Astrocyte (in vitro differentiated cells and primary cell): ENCODE results near the gene TLE5. TPM values are rescaled to one million over a fixed set of nuclear protein-coding genes. Genes with fewer than 3 reads are reported as not detected.
"Not testable (repeated sequence)": the region's sequence is repeated elsewhere in the genome, so short reads cannot be mapped to it uniquely, and the experiment has no call there.

Source experiments
- DNase-seq: peaks from one replicate; pipeline ENCODE4 v3.0.0-alpha.2; 2010; ENCODE audit warnings: low read depth
- FAIRE-seq: peaks from 2 replicates; lab custom pipeline; 2011; peaks lifted over from hg19 to GRCh38; lab: Jason Lieb, UNC
- H2AFZ ChIP-seq: 2 replicates; pipeline ENCODE4 v1.6.0; 2012; ENCODE audit warnings: low read depth, low read length, inconsistent platforms
- H3K27ac ChIP-seq: 2 replicates; pipeline ENCODE4 v1.5.1; 2011; ENCODE audit warnings: low read depth, low read length, inconsistent platforms
- H3K27me3 ChIP-seq: 2 replicates; pipeline ENCODE4 v1.6.0; 2011; ENCODE audit warnings: low read length, inconsistent platforms; ENCODE audit not compliant: insufficient read depth
- H3K36me3 ChIP-seq: 2 replicates; pipeline ENCODE4 v1.5.1; 2011; ENCODE audit warnings: low read length, inconsistent platforms; ENCODE audit not compliant: insufficient read depth
- H3K4me1 ChIP-seq: 2 replicates; pipeline ENCODE4 v1.5.1; 2011; ENCODE audit warnings: low read length, inconsistent platforms; ENCODE audit not compliant: insufficient read depth
- H3K4me2 ChIP-seq: 2 replicates; pipeline ENCODE4 v1.6.0; 2012; ENCODE audit warnings: low read length, inconsistent platforms
- H3K4me3 ChIP-seq: 2 replicates; pipeline ENCODE4 v1.5.1; 2011; ENCODE audit warnings: low read depth, mild to moderate bottlenecking, low read length, inconsistent platforms; ENCODE audit not compliant: insufficient read depth
- H3K79me2 ChIP-seq: 2 replicates; pipeline ENCODE4 v1.6.0; 2012; ENCODE audit warnings: mild to moderate bottlenecking, low read length, inconsistent platforms; ENCODE audit not compliant: insufficient read depth
- H3K9ac ChIP-seq: 2 replicates; pipeline ENCODE4 v1.6.0; 2012; ENCODE audit warnings: mild to moderate bottlenecking, low read length, inconsistent platforms
- H3K9me3 ChIP-seq: 2 replicates; pipeline ENCODE4 v1.5.1; 2012; ENCODE audit warnings: low read depth, mild to moderate bottlenecking, low read length, inconsistent platforms; ENCODE audit not compliant: insufficient read depth
- H4K20me1 ChIP-seq: 2 replicates; pipeline ENCODE4 v1.6.0; 2012; ENCODE audit warnings: low read length, inconsistent platforms; ENCODE audit not compliant: insufficient read depth
- H3K27ac Mint-ChIP-seq: one replicate; pipeline ENCODE4 v1.8.0; 2021; ENCODE audit warnings: mild to moderate bottlenecking, mixed read lengths; ENCODE audit not compliant: unreplicated experiment
- H3K27me3 Mint-ChIP-seq: one replicate; pipeline ENCODE4 v1.8.0; 2021; ENCODE audit warnings: low read depth, mixed read lengths; ENCODE audit not compliant: unreplicated experiment
- H3K36me3 Mint-ChIP-seq: one replicate; pipeline ENCODE4 v1.8.0; 2021; ENCODE audit warnings: low read depth, mixed read lengths; ENCODE audit not compliant: unreplicated experiment
- H3K4me1 Mint-ChIP-seq: one replicate; pipeline ENCODE4 v1.8.0; 2021; ENCODE audit warnings: low read depth, mixed read lengths; ENCODE audit not compliant: unreplicated experiment
- H3K4me3 Mint-ChIP-seq: one replicate; pipeline ENCODE4 v1.8.0; 2021; ENCODE audit warnings: mild to moderate bottlenecking, moderate library complexity, mixed read lengths; ENCODE audit not compliant: unreplicated experiment
- H3K9me3 Mint-ChIP-seq: one replicate; pipeline ENCODE4 v1.8.0; 2021; ENCODE audit warnings: mild to moderate bottlenecking, mixed read lengths; ENCODE audit not compliant: unreplicated experiment
- EZH2 ChIP-seq: IDR thresholded peaks from 2 replicates; pipeline ENCODE4 v1.6.1; 2012; ENCODE audit warnings: mild to moderate bottlenecking, low read length, inconsistent platforms; ENCODE audit not compliant: insufficient read depth
- total RNA-seq: library from RNA; stranded (reverse); gene quantifications from 2 replicates; pipeline ENCODE4 v1.2.1, GENCODE V29; 2021
- TF ChIP-seq, protein P1 (sequence below): IDR thresholded peaks from 2 replicates; pipeline ENCODE4 v1.5.1; 2011; ENCODE audit warnings: low read depth, mild to moderate bottlenecking, inconsistent platforms, low read length, moderate library complexity; ENCODE audit not compliant: insufficient read depth

TLE5 gene
- total RNA-seq, 1 donor from 2014 or later: 210 TPM

DNA sequence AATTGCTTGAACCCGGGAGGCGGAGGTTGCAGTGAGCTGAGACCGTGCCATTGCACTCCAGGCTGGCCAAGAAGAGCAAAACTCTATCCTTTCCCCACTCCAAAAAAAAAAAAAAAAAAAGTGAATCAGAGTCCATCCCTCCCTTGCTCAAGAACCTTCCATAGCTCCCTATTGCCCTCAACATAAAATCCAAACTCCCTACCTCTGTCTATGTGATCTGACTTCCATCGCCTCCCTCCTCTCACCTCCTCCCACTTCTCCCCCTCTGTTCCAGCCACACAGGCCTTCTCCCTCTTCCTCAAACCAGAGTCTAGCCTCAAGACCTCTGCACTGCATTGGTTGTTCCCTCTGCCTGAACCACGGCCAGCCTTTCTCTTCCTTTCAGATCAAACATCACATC lies 23.2 kb downstream of the TLE5 start:
- Histone ChIP-seq H3K36me3 (no peaks in the 10 kb centered on the region), H3K27me3 (no peaks in the 10 kb centered on the region), H3K9ac (no peak overlapping the region), H3K4me3 (no peak overlapping the region), H3K9me3 (no peaks in the 10 kb centered on the region), H3K79me2 (no peaks in the 10 kb centered on the region), H2AFZ (no peak overlapping the region), H4K20me1 (no peaks in the 10 kb centered on the region), H3K4me1 (peaks cover 21% of the 10 kb centered on the region), H3K27ac (no peak overlapping the region), H3K4me2 (no peak overlapping the region)
- TF ChIP-seq, protein P1, sequence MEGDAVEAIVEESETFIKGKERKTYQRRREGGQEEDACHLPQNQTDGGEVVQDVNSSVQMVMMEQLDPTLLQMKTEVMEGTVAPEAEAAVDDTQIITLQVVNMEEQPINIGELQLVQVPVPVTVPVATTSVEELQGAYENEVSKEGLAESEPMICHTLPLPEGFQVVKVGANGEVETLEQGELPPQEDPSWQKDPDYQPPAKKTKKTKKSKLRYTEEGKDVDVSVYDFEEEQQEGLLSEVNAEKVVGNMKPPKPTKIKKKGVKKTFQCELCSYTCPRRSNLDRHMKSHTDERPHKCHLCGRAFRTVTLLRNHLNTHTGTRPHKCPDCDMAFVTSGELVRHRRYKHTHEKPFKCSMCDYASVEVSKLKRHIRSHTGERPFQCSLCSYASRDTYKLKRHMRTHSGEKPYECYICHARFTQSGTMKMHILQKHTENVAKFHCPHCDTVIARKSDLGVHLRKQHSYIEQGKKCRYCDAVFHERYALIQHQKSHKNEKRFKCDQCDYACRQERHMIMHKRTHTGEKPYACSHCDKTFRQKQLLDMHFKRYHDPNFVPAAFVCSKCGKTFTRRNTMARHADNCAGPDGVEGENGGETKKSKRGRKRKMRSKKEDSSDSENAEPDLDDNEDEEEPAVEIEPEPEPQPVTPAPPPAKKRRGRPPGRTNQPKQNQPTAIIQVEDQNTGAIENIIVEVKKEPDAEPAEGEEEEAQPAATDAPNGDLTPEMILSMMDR: no peak
- TF ChIP-seq EZH2: no peak
- H3K36me3 Mint-ChIP-seq: no peaks in the 10 kb centered on the region
- FAIRE-seq (no peak), DNase-seq (no peak)
- no peak overlapping the region for H3K4me3 Mint-ChIP-seq
- H3K27me3 Mint-ChIP-seq: peaks cover 51% of the 10 kb centered on the region
- H3K4me1 Mint-ChIP-seq: peaks cover 12% of the 10 kb centered on the region
- H3K27ac Mint-ChIP-seq: no peak overlapping the region
- H3K9me3 Mint-ChIP-seq: no peaks in the 10 kb centered on the region

DNA sequence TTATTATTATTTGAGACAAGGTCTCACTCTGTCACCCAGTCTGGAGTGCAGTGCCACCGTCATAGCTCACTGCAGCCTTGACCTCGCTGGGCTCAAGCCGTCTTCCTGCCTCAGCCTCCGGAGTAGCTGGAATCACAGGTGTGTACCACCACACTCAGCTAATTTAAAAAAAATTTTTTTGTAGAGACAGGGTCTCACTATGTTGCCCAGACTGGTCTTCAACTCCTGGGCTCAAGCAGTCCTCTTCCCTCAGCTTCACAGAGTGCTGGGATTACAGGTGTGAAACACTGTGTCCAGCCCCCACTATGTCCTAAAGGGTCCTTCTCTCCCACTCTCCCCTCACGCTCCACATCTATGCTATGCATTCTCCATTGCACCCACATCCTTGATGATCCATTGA lies 24.1 kb downstream of the TLE5 start:
- no peak overlapping the region for H3K27ac Mint-ChIP-seq
- no peak for FAIRE-seq
- H3K27me3 Mint-ChIP-seq: peaks cover 57% of the 10 kb centered on the region

DNA sequence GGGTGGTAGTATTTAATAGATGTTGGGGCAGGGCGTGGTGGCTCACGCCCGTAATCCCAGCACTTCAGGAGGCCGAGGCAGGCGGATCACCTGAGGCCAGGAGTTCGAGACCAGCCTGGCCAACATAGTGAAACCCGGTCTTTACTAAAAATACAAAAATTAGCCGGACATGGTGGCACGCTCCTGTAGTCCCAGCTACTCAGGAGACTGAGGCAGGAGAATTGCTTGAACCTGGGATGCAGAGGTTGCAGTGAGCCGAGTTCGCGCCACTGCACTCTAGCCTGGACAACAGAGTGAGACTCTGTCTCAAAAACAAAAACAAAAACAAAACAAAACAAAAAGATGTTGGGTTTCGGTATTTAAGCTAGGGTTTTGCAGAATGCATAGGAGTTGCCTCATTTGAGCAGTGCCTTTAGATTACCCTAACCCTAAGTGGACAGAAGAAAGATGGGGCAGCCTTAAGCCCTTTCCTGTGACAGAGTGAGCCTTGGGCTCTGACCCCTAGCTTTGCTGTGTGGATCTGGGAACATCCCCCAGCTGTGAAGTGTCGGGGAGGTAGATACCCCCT lies 25.2 kb downstream of the TLE5 start:
- not testable (repeated sequence) for H2AFZ ChIP-seq, H3K27ac ChIP-seq, FAIRE-seq, H3K27ac Mint-ChIP-seq, H3K9me3 Mint-ChIP-seq, H3K27me3 ChIP-seq, H3K79me2 ChIP-seq, H3K4me3 ChIP-seq, H3K36me3 ChIP-seq, DNase-seq, H3K36me3 Mint-ChIP-seq, H3K9ac ChIP-seq, H3K9me3 ChIP-seq, H4K20me1 ChIP-seq
- H3K4me1 Mint-ChIP-seq: peaks cover 12% of the 10 kb centered on the region
- Histone ChIP-seq H3K4me2 (peak overlapping the region; percentile 98), H3K4me1 (peaks cover 22% of the 10 kb centered on the region)
- peak overlapping the region; percentile 67 for H3K4me3 Mint-ChIP-seq
- H3K27me3 Mint-ChIP-seq: peaks cover 62% of the 10 kb centered on the region

More for the DNA sequence above, 24.1 kb downstream of the TLE5 start:
- no peaks in the 10 kb centered on the region for H3K36me3 ChIP-seq
- H3K27me3 ChIP-seq: no peaks in the 10 kb centered on the region
- peaks cover 12% of the 10 kb centered on the region for H3K4me1 Mint-ChIP-seq
- no peaks in the 10 kb centered on the region for H3K9me3 ChIP-seq
- H3K4me3 ChIP-seq: no peak overlapping the region
- H3K79me2 ChIP-seq: no peaks in the 10 kb centered on the region
- no peak for DNase-seq
- no peaks in the 10 kb centered on the region for H3K9me3 Mint-ChIP-seq
- H3K4me2 ChIP-seq: no peak overlapping the region
- H2AFZ ChIP-seq: no peak overlapping the region
- H4K20me1 ChIP-seq: no peaks in the 10 kb centered on the region
- no peak for TF ChIP-seq EZH2
- TF ChIP-seq, protein P1: no peak
- H3K9ac ChIP-seq: no peak overlapping the region
- H3K36me3 Mint-ChIP-seq: no peaks in the 10 kb centered on the region
- peaks cover 22% of the 10 kb centered on the region for H3K4me1 ChIP-seq
- H3K4me3 Mint-ChIP-seq: no peak overlapping the region
- H3K27ac ChIP-seq: no peak overlapping the region
